Type B pancreatic cell (in vitro differentiated cells): ENCODE data around the gene PPDPF. TPM values are rescaled to one million over a fixed set of nuclear protein-coding genes. Genes with fewer than 3 reads are reported as not detected.

Experiments used
- DNase-seq: peaks from one replicate; pipeline ENCODE4 v3.0.0; 2021; ENCODE audit warnings: mixed read lengths; ENCODE audit not compliant: unreplicated experiment; ENCODE audit errors: extremely low spot score
- H3K27ac Mint-ChIP-seq: 2 replicates; pipeline ENCODE4 v1.8.0; 2021; ENCODE audit warnings: mild to moderate bottlenecking, mixed read lengths
- H3K27me3 Mint-ChIP-seq: 2 replicates; pipeline ENCODE4 v1.8.0; 2021; ENCODE audit warnings: mixed read lengths
- H3K36me3 Mint-ChIP-seq: 2 replicates; pipeline ENCODE4 v1.8.0; 2021; ENCODE audit warnings: mixed read lengths
- H3K4me1 Mint-ChIP-seq: one replicate; pipeline ENCODE4 v1.8.0; 2021; ENCODE audit warnings: mixed read lengths; ENCODE audit not compliant: unreplicated experiment
- H3K4me3 Mint-ChIP-seq: 2 replicates; pipeline ENCODE4 v1.8.0; 2021; ENCODE audit warnings: mild to moderate bottlenecking, mixed read lengths
- H3K9me3 Mint-ChIP-seq: 2 replicates; pipeline ENCODE4 v1.8.0; 2021; ENCODE audit warnings: mixed read lengths
- CTCF ChIP-seq: fragments of 200-600 bp; sonication (generic); conservative IDR thresholded peaks from 2 replicates; pipeline ENCODE4 v1.5.0; 2021; ENCODE audit warnings: antibody characterized with exemption, mild to moderate bottlenecking
- total RNA-seq: library from RNA; stranded (reverse); gene quantifications from 2 replicates; pipeline ENCODE4 v1.2.1, GENCODE V29; 2021; ENCODE audit warnings: low replicate concordance

Gene PPDPF
- total RNA-seq, 1 donor from 2014 or later: 280 TPM

- H3K27ac Mint-ChIP-seq: no peak overlapping the region
- no peaks in the 10 kb centered on the region for H3K36me3 Mint-ChIP-seq
- H3K9me3 Mint-ChIP-seq: peaks cover 5% of the 10 kb centered on the region
- no peak for DNase-seq
- no peak for TF ChIP-seq CTCF
- H3K27me3 Mint-ChIP-seq: peaks cover 44% of the 10 kb centered on the region
- no peaks in the 10 kb centered on the region for H3K4me1 Mint-ChIP-seq
- H3K4me3 Mint-ChIP-seq: no peak overlapping the region
Observed at GRCh38 chr20:63505281-63505680, 15.3 kb upstream of the PPDPF start.

- no peak for TF ChIP-seq CTCF
- DNase-seq: no peak
- peaks cover 5% of the 10 kb centered on the region for H3K9me3 Mint-ChIP-seq
- H3K4me1 Mint-ChIP-seq: no peaks in the 10 kb centered on the region
- no peak overlapping the region for H3K4me3 Mint-ChIP-seq
- no peaks in the 10 kb centered on the region for H3K36me3 Mint-ChIP-seq
- no peak overlapping the region for H3K27ac Mint-ChIP-seq
- H3K27me3 Mint-ChIP-seq: peaks cover 48% of the 10 kb centered on the region
Observed at GRCh38 chr20:63505723-63506122, 14.8 kb upstream of the PPDPF start.

GRCh38 chr20:63507083-63507743 lies 13.4 kb upstream of the PPDPF start:
- Mint-ChIP-seq H3K4me3 (no peak overlapping the region), H3K27me3 (peaks cover 47% of the 10 kb centered on the region), H3K9me3 (peaks cover 5% of the 10 kb centered on the region), H3K27ac (no peak overlapping the region), H3K4me1 (no peaks in the 10 kb centered on the region), H3K36me3 (no peaks in the 10 kb centered on the region)
- no peak for TF ChIP-seq CTCF
- DNase-seq: no peak

- Mint-ChIP-seq H3K36me3 (no peaks in the 10 kb centered on the region), H3K9me3 (peaks cover 7% of the 10 kb centered on the region), H3K27ac (no peak overlapping the region), H3K27me3 (peaks cover 57% of the 10 kb centered on the region), H3K4me3 (no peak overlapping the region), H3K4me1 (no peaks in the 10 kb centered on the region)
- no peak for TF ChIP-seq CTCF
- DNase-seq: peak; percentile 65
Observed at GRCh38 chr20:63508072-63508768, 12.3 kb upstream of the PPDPF start.

GRCh38 chr20:63509088-63509564 lies 11.4 kb upstream of the PPDPF start:
- Mint-ChIP-seq H3K4me1 (no peaks in the 10 kb centered on the region), H3K9me3 (peaks cover 10% of the 10 kb centered on the region), H3K36me3 (no peaks in the 10 kb centered on the region), H3K27me3 (peaks cover 56% of the 10 kb centered on the region), H3K27ac (no peak overlapping the region), H3K4me3 (no peak overlapping the region)
- no peak for DNase-seq
- no peak for TF ChIP-seq CTCF
